ENCODE data around the gene GALNT15.

GALNT15 gene

GRCh38 chr3:16142350-16143025 is 32.0 kb upstream of the GALNT15 start:
- H3K27ac Mint-ChIP-seq (ENCODE audit: low read depth) = no peak overlapping the region
- no peaks in the 10 kb centered on the region for H3K9me3 Mint-ChIP-seq
- no peak for ATAC-seq (replicated peaks; ENCODE audit: extremely low read depth, poor library complexity, severe bottlenecking)
- DNase-seq (ENCODE audit: low spot score in 2 of 2) = no peak
- no peaks in the 10 kb centered on the region for H3K36me3 Mint-ChIP-seq (ENCODE audit: insufficient read depth)
- H3K27me3 Mint-ChIP-seq = peaks cover 13% of the 10 kb centered on the region
- H3K4me1 Mint-ChIP-seq = no peaks in the 10 kb centered on the region
- no peak overlapping the region for H3K4me3 Mint-ChIP-seq

DNA sequence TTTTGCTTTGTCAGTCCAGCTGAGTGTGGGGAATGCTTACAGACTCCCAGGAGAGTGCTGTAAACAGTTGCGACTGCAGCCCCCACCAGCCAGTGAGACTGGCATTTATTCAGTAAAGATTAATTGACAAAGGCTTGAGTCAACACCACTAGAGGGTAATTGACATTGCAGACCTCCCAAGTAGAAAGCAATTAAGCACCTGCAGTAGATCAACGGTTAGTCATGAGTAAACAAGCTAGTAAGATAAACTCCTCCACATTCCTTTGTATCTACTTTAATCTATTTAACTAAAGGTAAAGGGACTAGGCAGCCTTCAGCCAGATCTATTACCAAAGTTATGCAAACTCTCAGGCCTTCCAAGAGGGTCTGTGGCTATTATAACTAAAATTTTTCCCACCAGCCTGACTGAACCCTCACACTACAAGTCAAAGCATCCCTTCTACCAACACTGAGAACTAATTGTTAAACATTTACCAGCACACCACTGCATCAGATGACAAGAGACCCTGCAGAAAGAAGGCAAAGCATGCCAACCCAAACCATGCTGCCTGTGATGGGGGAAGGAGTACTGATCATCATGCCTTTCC is 30.5 kb upstream of the GALNT15 start:
- ATAC-seq (replicated peaks; ENCODE audit: extremely low read depth, poor library complexity, severe bottlenecking) = no peak
- H3K36me3 Mint-ChIP-seq (ENCODE audit: insufficient read depth) = no peaks in the 10 kb centered on the region
- H3K27me3 Mint-ChIP-seq = peaks cover 11% of the 10 kb centered on the region
- no peak overlapping the region for H3K27ac Mint-ChIP-seq (ENCODE audit: low read depth)
- no peak for DNase-seq (ENCODE audit: low spot score in 2 of 2)
- H3K4me1 Mint-ChIP-seq = no peaks in the 10 kb centered on the region
- H3K4me3 Mint-ChIP-seq = no peak overlapping the region
- H3K9me3 Mint-ChIP-seq = no peaks in the 10 kb centered on the region

DNA sequence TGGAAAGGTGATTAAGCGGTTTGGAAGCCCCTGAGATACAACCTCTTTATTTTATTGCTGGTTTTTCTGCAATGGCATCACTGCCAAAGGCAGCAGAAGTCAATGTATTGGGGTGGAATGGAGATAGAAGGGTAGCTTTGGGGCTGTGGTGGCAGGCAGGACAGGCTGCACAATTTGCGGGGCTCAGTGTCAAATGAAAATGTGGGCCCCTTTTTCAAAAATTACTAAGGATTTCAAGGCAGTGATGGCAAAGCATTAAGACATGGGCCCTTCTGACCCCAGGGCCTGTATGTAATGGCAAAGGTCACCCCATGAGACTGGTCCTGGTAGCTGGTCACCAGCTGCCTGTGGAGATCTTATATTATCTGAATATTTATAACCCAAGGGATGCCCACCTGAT is 29.3 kb upstream of the GALNT15 start:
- Mint-ChIP-seq H3K4me1 (no peaks in the 10 kb centered on the region), H3K27ac (ENCODE audit: low read depth) (no peak overlapping the region), H3K36me3 (ENCODE audit: insufficient read depth) (no peaks in the 10 kb centered on the region), H3K27me3 (peaks cover 11% of the 10 kb centered on the region), H3K9me3 (no peaks in the 10 kb centered on the region), H3K4me3 (no peak overlapping the region)
- DNase-seq (ENCODE audit: low spot score in 2 of 2) = no peak
- ATAC-seq (replicated peaks; ENCODE audit: extremely low read depth, poor library complexity, severe bottlenecking) = no peak

- Mint-ChIP-seq H3K4me1 (no peaks in the 10 kb centered on the region), H3K36me3 (ENCODE audit: insufficient read depth) (no peaks in the 10 kb centered on the region), H3K9me3 (no peaks in the 10 kb centered on the region), H3K27ac (ENCODE audit: low read depth) (no peak overlapping the region), H3K27me3 (peaks cover 15% of the 10 kb centered on the region), H3K4me3 (no peak overlapping the region)
- no peak for DNase-seq (ENCODE audit: low spot score in 2 of 2)
- no peak for ATAC-seq (replicated peaks; ENCODE audit: extremely low read depth, poor library complexity, severe bottlenecking)
These were observed 28.3 kb upstream of the GALNT15 start for GRCh38 chr3:16146015-16146730.

GRCh38 chr3:16147220-16147994 is 27.1 kb upstream of the GALNT15 start:
- ATAC-seq (replicated peaks; ENCODE audit: extremely low read depth, poor library complexity, severe bottlenecking) (no peak), DNase-seq (ENCODE audit: low spot score in 2 of 2) (no peak)
- H3K36me3 Mint-ChIP-seq (ENCODE audit: insufficient read depth) = no peaks in the 10 kb centered on the region
- peak overlapping the region; percentile 42 for H3K27ac Mint-ChIP-seq (ENCODE audit: low read depth)
- H3K27me3 Mint-ChIP-seq = peaks cover 27% of the 10 kb centered on the region
- H3K4me3 Mint-ChIP-seq = no peak overlapping the region
- no peaks in the 10 kb centered on the region for H3K9me3 Mint-ChIP-seq
- no peaks in the 10 kb centered on the region for H3K4me1 Mint-ChIP-seq

DNA sequence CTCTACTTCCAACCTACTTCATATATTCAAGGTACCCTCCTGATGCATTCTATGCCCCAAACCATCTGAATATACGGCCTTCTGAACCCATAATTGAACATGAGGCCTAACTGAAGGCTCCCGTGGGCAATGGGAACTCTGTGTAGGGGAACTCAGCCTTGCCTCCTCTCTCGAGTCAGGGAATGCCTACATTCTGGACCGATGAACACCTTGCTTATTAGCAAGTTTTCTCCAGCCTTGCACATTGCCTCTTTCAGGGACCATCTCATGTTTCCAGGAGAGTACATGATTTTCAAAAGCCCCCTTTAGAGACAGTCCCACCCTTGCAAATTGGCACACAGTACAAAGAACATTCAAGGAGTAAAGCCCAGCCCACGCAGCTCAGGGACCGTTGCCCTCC is 26.3 kb upstream of the GALNT15 start:
- no peak for DNase-seq (ENCODE audit: low spot score in 2 of 2)
- H3K36me3 Mint-ChIP-seq (ENCODE audit: insufficient read depth) = no peaks in the 10 kb centered on the region
- no peaks in the 10 kb centered on the region for H3K9me3 Mint-ChIP-seq
- no peak overlapping the region for H3K4me3 Mint-ChIP-seq
- H3K27ac Mint-ChIP-seq (ENCODE audit: low read depth) = no peak overlapping the region
- no peaks in the 10 kb centered on the region for H3K4me1 Mint-ChIP-seq
- H3K27me3 Mint-ChIP-seq = peaks cover 35% of the 10 kb centered on the region
- ATAC-seq (replicated peaks; ENCODE audit: extremely low read depth, poor library complexity, severe bottlenecking) = no peak

DNA sequence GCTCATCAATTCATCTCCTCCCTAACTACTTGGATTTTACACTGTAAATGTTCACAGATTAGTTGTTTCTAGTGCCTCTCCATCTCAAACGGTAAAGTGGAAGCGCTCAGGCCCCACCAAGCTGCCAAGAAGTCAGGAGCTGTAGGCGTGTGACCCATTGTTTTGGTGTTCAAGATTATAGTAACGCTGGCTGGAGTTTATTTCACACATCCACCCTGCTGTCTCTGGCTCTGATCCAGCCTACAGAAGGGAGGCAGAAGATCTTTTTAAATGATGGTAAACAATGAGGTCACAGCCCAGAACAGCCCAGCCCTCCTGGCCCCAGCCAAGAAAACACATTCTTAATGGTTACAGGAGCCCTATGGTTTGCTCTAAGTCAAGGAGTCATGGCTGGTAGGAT is 25.7 kb upstream of the GALNT15 start:
- H3K27me3 Mint-ChIP-seq = peaks cover 40% of the 10 kb centered on the region
- no peaks in the 10 kb centered on the region for H3K36me3 Mint-ChIP-seq (ENCODE audit: insufficient read depth)
- no peak for DNase-seq (ENCODE audit: low spot score in 2 of 2)

GRCh38 chr3:16150285-16150684 is 24.2 kb upstream of the GALNT15 start:
- Mint-ChIP-seq H3K36me3 (ENCODE audit: insufficient read depth) (no peaks in the 10 kb centered on the region), H3K4me1 (no peaks in the 10 kb centered on the region), H3K4me3 (no peak overlapping the region), H3K9me3 (peaks cover 5% of the 10 kb centered on the region), H3K27me3 (peaks cover 45% of the 10 kb centered on the region), H3K27ac (ENCODE audit: low read depth) (no peak overlapping the region)
- DNase-seq (ENCODE audit: low spot score in 2 of 2) (no peak), ATAC-seq (replicated peaks; ENCODE audit: extremely low read depth, poor library complexity, severe bottlenecking) (no peak)

More for the DNA sequence above, 25.7 kb upstream of the GALNT15 start:
- no peak overlapping the region for H3K27ac Mint-ChIP-seq (ENCODE audit: low read depth)
- no peaks in the 10 kb centered on the region for H3K4me1 Mint-ChIP-seq
- H3K4me3 Mint-ChIP-seq = no peak overlapping the region
- peak; percentile 42 for ATAC-seq (replicated peaks; ENCODE audit: extremely low read depth, poor library complexity, severe bottlenecking)
- H3K9me3 Mint-ChIP-seq = peaks cover 3% of the 10 kb centered on the region

GRCh38 chr3:16151109-16151508 is 23.4 kb upstream of the GALNT15 start:
- H3K27ac Mint-ChIP-seq (ENCODE audit: low read depth) = no peak overlapping the region
- peaks cover 53% of the 10 kb centered on the region for H3K27me3 Mint-ChIP-seq

GRCh38 chr3:16168211-16168610 is 6.3 kb upstream of the GALNT15 start:
- H3K27ac Mint-ChIP-seq (ENCODE audit: low read depth) = no peak overlapping the region
- DNase-seq (ENCODE audit: low spot score in 2 of 2) (no peak), ATAC-seq (replicated peaks; ENCODE audit: extremely low read depth, poor library complexity, severe bottlenecking) (no peak)
- peaks cover 49% of the 10 kb centered on the region for H3K27me3 Mint-ChIP-seq
- no peaks in the 10 kb centered on the region for H3K4me1 Mint-ChIP-seq
- no peak overlapping the region for H3K4me3 Mint-ChIP-seq
- peaks cover 15% of the 10 kb centered on the region for H3K9me3 Mint-ChIP-seq
- no peaks in the 10 kb centered on the region for H3K36me3 Mint-ChIP-seq (ENCODE audit: insufficient read depth)

More at GRCh38 chr3:16151109-16151508, 23.4 kb upstream of the GALNT15 start:
- no peaks in the 10 kb centered on the region for H3K4me1 Mint-ChIP-seq
- peaks cover 5% of the 10 kb centered on the region for H3K9me3 Mint-ChIP-seq
- DNase-seq (ENCODE audit: low spot score in 2 of 2) (no peak), ATAC-seq (replicated peaks; ENCODE audit: extremely low read depth, poor library complexity, severe bottlenecking) (no peak)
- no peak overlapping the region for H3K4me3 Mint-ChIP-seq
- H3K36me3 Mint-ChIP-seq (ENCODE audit: insufficient read depth) = no peaks in the 10 kb centered on the region

DNA sequence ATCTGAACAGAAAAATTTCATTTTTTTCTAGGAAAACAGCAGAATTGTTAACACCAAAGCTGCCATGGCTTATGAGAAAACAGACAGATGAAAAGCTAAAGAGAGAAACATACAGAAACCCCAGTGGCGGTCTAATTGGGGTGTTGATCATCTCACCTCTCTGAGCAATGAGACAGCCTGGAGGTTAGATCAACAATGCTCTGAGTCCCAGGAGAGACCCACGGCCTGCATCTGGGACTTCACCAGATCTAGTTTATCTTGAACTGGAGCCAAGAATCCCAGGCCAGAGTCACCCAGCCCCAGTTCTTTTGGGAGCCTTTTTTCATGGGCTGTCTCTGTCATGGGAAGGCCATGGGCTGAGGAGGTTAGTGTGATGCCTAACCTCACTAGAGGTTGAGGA is 3.5 kb upstream of the GALNT15 start:
- no peak for DNase-seq (ENCODE audit: low spot score in 2 of 2)
- Mint-ChIP-seq H3K4me1 (no peaks in the 10 kb centered on the region), H3K4me3 (no peak overlapping the region), H3K36me3 (ENCODE audit: insufficient read depth) (no peaks in the 10 kb centered on the region), H3K27me3 (peaks cover 39% of the 10 kb centered on the region), H3K27ac (ENCODE audit: low read depth) (no peak overlapping the region), H3K9me3 (no peaks in the 10 kb centered on the region)
- no peak for ATAC-seq (replicated peaks; ENCODE audit: extremely low read depth, poor library complexity, severe bottlenecking)

GRCh38 chr3:16171825-16172224 is 2.7 kb upstream of the GALNT15 start:
- no peak for ATAC-seq (replicated peaks; ENCODE audit: extremely low read depth, poor library complexity, severe bottlenecking)
- peaks cover 39% of the 10 kb centered on the region for H3K27me3 Mint-ChIP-seq
- H3K4me3 Mint-ChIP-seq = no peak overlapping the region
- H3K36me3 Mint-ChIP-seq (ENCODE audit: insufficient read depth) = no peaks in the 10 kb centered on the region
- no peak for DNase-seq (ENCODE audit: low spot score in 2 of 2)
- no peak overlapping the region for H3K27ac Mint-ChIP-seq (ENCODE audit: low read depth)
- no peaks in the 10 kb centered on the region for H3K9me3 Mint-ChIP-seq
- no peaks in the 10 kb centered on the region for H3K4me1 Mint-ChIP-seq
